HG03196 (cell line): ENCODE data around the gene ABHD6.
"Not testable (repeated sequence)": the region's sequence is repeated elsewhere in the genome, so short reads cannot be mapped to it uniquely, and the experiment has no call there.

ENCODE experiments used
- ATAC-seq: cut with Tn5 transposase; IDR thresholded peaks from one replicate; pipeline ENCODE4 v1.9.1; 2021; ENCODE audit not compliant: unreplicated experiment

Gene ABHD6

GRCh38 chr3:58237238-58237940, at the start of gene ABHD6:
TSS of gene ABHD6 (plus strand) at chr3:58237792. CDS start at chr3:58256587, 18,795 bp downstream.
- peak; percentile 68 for ATAC-seq

- no peak for ATAC-seq
Measured at GRCh38 chr3:58188173-58188564, 49.4 kb upstream of the ABHD6 start.

DNA sequence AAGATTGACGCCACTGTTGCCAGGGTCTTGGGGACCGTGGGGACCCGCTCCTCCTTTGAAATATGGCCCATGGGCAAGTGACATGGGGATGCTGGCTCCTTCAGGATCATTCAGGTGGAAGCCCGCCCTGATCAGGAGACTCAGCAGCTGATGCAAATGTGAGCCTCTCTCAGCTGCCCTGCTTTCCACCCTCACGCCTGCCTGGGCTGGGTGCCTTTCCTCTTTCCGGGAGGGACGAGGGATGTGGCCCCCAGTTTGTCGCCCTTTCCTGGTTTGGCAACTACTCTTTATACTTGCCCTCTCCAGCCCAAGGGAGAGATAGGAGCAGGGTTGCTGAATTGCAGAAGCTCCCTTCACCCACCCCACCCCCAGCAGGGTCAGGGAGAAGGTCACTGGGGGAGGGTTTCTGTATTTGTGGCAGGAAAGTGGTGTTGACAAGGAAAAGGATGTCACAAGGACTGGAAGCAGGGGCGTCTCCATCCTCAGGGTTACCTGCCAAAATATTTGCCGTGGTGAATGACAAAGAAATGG, 48.6 kb upstream of the ABHD6 start:
- no peak for ATAC-seq

- no peak for ATAC-seq
Measured at GRCh38 chr3:58189691-58190090, 47.9 kb upstream of the ABHD6 start.

GRCh38 chr3:58190291-58190690, 47.3 kb upstream of the ABHD6 start:
- no peak for ATAC-seq

DNA sequence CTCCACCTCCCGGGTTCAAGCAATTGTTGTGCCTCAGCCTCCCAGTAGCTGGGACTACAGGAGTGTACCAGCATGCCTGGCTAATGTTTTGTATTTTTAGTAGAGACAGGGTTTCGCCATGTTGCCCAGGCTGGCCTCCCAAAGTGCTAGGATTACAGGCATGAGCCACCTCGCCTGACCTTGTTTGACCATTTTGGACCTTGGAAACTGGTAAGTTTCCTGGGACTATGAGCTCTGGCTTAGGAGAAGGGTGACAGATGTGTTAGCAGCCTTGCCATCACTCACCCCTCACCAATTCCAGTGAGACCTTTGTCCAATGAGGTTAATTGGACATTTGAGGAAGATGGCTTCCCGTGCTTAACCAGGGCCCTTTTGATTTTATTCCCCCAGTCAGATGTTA, 46.7 kb upstream of the ABHD6 start:
- no peak for ATAC-seq

GRCh38 chr3:58191361-58191991, 46.1 kb upstream of the ABHD6 start:
- no peak for ATAC-seq

DNA sequence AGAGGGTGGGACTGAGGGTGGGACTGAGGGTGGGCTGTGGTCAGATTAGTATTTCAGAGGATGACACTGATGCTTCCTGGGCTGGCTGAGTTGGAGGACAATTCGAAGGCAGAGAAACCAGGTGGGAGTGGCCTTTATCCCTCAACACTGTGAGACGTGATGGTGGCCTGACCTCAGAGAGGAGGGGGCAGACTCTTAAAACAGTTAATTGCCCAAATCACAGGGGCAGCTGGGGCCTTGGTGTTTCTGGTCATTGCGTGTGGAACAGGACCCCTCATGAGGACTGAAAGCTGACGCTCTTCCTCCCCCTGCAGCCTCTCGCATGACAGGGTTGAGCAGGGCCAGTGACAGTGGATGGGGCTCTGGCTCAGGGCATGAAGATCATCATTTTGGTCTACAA, 45.5 kb upstream of the ABHD6 start:
- ATAC-seq: no peak

GRCh38 chr3:58193682-58194407, 43.7 kb upstream of the ABHD6 start:
- ATAC-seq: no peak

- ATAC-seq: no peak
Measured at GRCh38 chr3:58197588-58197987, 40.0 kb upstream of the ABHD6 start.

GRCh38 chr3:58198362-58198761, 39.2 kb upstream of the ABHD6 start:
- ATAC-seq: no peak

DNA sequence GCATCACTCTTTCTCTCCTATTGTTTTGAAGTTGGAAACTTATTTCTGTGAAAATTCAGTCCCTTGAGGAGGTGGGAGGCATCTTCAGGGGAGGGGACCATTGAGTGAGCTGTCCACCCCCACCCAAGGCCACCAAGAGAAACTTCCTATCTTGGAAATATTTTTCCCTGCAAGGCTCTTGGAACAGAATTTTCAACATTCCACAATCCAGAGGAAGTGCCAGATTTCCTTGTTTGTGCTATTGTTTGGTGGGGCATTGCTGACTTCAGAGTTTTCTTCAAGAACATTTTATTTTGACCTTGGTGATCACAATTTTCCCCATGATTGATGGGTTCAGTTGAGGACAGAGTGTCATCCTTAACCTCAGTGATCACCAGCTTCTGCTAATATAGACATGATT, 38.8 kb upstream of the ABHD6 start:
- no peak for ATAC-seq

DNA sequence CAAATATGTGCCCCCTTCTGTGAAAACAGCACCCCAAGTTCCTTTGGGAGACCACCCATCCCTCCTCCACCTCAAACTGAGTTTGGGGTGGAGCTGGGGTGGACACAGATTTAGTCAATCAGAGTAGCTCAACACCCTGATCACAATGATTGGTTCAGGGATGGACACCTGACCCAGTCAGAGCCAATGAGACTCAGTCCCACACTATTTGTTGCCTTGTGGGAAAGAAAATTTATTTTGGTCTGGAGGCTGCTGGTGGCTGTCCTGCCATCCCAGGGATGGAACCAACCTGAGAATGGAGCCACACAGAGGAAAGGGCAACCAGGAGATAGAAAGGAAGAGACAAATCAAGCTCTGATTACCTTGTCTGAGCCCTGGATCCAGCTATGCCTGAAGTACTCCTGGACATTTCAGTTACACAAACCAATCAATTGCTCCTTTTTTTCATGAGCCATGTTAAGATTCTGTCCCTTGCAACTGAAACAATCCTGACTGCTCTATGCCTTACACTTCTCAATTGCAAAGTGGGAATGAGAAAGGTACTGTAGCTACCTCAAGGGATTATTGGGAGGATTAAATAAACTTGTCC, 37.4 kb upstream of the ABHD6 start:
- no peak for ATAC-seq

- no peak for ATAC-seq
Measured at GRCh38 chr3:58200846-58201355, 36.7 kb upstream of the ABHD6 start.

DNA sequence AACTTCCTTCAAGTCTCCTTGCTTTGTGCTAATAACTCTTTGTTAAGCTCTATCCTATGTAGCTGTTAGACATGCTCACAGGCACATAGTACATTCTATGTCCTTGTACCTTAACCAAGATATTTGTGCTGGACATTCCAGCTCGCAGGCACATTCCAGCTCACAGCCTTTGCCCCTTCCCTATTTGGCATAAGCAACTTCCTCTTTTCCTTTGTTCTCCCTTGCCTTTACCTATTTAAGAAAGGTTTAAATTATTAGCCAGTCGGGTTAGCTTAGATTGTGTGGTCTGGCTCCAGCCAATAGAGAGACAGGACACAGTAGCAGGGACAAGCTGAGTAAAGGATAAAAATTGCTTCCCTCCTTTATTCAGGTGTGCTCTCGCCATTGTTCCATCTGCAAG, 36.1 kb upstream of the ABHD6 start:
- ATAC-seq: not testable (repeated sequence)

DNA sequence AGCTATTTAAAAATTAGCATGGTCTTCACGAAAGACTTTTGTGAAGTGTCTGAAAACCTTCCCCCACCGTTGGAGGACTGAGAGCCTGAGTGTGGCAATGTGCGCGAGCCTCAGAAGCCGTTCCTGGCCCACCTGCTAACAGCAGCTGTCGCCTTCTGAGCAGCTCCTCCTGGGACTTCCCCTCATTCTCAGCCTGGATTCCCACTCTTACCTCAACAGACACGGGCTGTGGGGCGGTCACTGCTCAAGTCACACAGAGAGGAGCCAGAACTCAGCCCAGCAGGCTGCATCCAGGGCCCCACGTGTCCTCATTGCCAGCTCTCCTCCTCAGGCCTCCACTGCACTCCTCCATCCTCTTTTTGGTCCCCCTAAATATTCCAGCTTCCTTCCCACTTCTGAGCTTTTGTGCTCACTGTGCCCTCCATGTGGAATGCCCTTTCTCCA, 34.7 kb upstream of the ABHD6 start:
- ATAC-seq: peak; percentile 53

DNA sequence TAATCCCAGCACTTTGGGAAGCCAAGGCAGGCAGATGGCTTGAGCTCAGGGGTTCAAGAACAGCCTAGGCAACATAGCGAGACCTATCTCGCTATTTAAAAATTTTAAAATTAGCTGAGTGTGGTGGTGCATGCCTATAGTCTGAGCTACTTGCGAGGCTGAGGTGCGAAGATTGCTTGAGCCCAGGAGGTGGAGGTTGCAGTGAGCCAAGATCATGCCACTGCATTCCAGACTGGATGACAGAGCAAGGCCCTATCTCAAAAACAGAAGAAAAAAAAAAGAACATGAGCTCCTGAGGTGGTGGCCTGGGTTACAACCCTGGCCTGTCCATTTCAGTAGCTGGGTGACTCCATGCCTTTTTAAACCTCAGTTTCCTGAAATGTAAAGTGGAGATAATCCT, 34.1 kb upstream of the ABHD6 start:
- ATAC-seq: no peak

DNA sequence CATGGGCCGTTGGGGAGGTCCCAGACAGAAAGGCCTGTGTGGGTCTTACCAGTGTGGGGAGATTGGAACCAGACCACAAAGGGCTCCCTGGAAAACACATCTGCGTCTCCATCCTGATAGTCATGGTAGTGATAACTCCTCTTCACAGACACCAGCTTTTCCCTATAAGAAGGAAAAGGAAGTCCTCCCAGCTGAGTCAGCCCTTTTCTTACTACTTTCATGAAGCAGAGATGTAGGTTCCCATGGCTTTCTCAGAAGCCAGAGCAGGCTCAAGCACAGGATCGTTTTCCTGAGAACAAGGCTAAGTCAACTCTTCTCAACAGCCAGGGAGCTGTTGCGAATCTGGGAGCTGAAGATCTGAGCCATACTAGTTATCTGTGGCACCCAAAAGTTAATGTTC, 32.9 kb upstream of the ABHD6 start:
- no peak for ATAC-seq

GRCh38 chr3:58205981-58206380, 31.6 kb upstream of the ABHD6 start:
- no peak for ATAC-seq

- ATAC-seq: no peak
Measured at GRCh38 chr3:58206406-58207011, 31.1 kb upstream of the ABHD6 start.

DNA sequence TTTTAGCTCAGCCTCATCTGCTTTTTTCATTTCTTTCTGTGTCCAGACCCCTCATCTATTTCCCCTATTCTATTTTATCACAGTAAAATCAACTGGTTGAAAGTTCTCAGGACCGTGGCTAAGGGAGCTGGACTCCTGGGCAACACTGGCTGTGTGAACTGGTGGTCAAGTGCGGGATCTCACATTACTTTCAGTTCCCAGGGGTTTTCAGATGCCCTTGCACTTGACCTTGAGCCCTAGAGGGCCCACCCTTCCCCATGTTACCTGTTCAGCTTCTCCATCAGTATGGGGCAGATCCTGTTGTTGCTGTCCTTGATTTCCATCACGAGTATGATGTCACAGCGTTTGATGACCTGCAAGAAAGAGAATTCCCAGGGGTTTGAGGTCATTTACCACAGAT, 29.6 kb upstream of the ABHD6 start:
- ATAC-seq: no peak
